Right lobe of liver (tissue), 6 donors: Measurements from ENCODE around the gene AVL9. TPM values are rescaled to one million over a fixed set of nuclear protein-coding genes. Genes with fewer than 3 reads are reported as not detected.

ENCODE experiments used
- ATAC-seq, 4 donors: fragments of 200-7000 bp; cut with Tn5 transposase; one replicate each; pipeline ENCODE4 v1.9.1; 2020; ENCODE audit warnings: mild to moderate bottlenecking in 4 of 4, moderate library complexity in 4 of 4
- DNase-seq, 3 donors: peaks; one replicate each; pipeline ENCODE4 v3.0.0-alpha.2; 2020
- H3K27ac ChIP-seq, 3 donors: fragments of 200-600 bp; one replicate each; pipeline ENCODE4 v1.8.0; 2022
- H3K27me3 ChIP-seq, 2 donors: fragments of 200-600 bp; one replicate each; pipeline ENCODE4 v1.8.0; 2022
- H3K36me3 ChIP-seq, 4 donors: fragments of 200-600 bp; sonication (generic) in 1 of 4; one replicate each; pipeline versions ENCODE4 v1.5.1 to v1.8.0; 2017 to 2022; ENCODE audit warnings: control low read depth in 1 of 4
- H3K4me1 ChIP-seq, 4 donors: fragments of 200-600 bp; sonication (generic) in 1 of 4; one replicate each; pipeline versions ENCODE4 v1.5.1 to v1.8.0; 2017 to 2022; ENCODE audit warnings: control low read depth in 1 of 4
- H3K4me3 ChIP-seq, 3 donors: fragments of 200-600 bp; one replicate each; pipeline ENCODE4 v1.8.0; 2022
- H3K9me3 ChIP-seq, 4 donors: fragments of 200-600 bp; sonication (generic) in 1 of 4; one replicate each; pipeline versions ENCODE4 v1.5.1 to v1.8.0; 2017 to 2022; ENCODE audit warnings: control low read depth in 1 of 4
- CTCF ChIP-seq, 4 donors: fragments of 200-600 bp in 3 of 4; fragments of 450-650 bp in 1 of 4; IDR thresholded peaks; one replicate each; pipeline versions ENCODE4 v1.5.1 to v1.8.0; 2016 to 2022; ENCODE audit warnings: antibody characterized with exemption in 4 of 4, mild to moderate bottlenecking in 2 of 4
- POLR2A ChIP-seq: fragments of 450-650 bp; IDR thresholded peaks from one replicate; pipeline ENCODE4 v1.6.1; 2017; ENCODE audit warnings: antibody characterized with exemption, mild to moderate bottlenecking
- WGBS: methylation state at CpG from one replicate; pipeline ENCODE4 v1.1.6; 2018; ENCODE audit warnings: low coverage, low lambda C conversion rate; ENCODE audit not compliant: insufficient coverage; ENCODE audit errors: missing lambda C conversion rate; 5-methylcytosine and 5-hydroxymethylcytosine counted together
- intact Hi-C, 2 donors: fragments of 100-400 bp; cut with DNase I; formaldehyde crosslinking; loops; one replicate each; pipeline versions ENCODE4 v1.11.2 to v1.14.1; 2022
- total RNA-seq, 6 experiments: library from RNA; depleted of rRNA in 2 of 6; stranded (reverse); fragments of >200 nt in 2 of 6; fragmentation: NEBNext Ultra II Directional in 3 of 6; extraction: Animal tissue kit (Norgen Biotek cat#: 25700) in 3 of 6; gene quantifications; one replicate each; pipeline versions ENCODE4 v1.1.0 to v1.2.4, GENCODE V29; 2016 to 2023
- donor health status: DM: no; HTN: yes; CAD: no.
- donor health status: DM: no; HTN: no; CAD: no.
- donor health status: DM: no; HTN: no; CAD: no.
- donor health status: DM: no; HTN: yes; CAD: no.
- donor health status: DM: no; HTN: yes; CAD: no.

AVL9 gene
- total RNA-seq, 6 experiments from 2014 or later: 12.5 to 22.9 (median 15.3) TPM

GRCh38 chr7:32586291-32587221 is 91.3 kb downstream of the AVL9 start:
- no peaks in the 10 kb centered on the region for H3K27me3 ChIP-seq
- no peaks in the 10 kb centered on the region for H3K4me1 ChIP-seq
- H3K27ac ChIP-seq: peak overlapping the region; percentile 10 to 63 (median 32)
- ATAC-seq (peak; percentile 46 to 68 (median 58)), DNase-seq (peak in 1 of 3 donors; percentile 27)
- H3K4me3 ChIP-seq: no peak overlapping the region
- TF ChIP-seq POLR2A: no peak
- no peak for TF ChIP-seq CTCF (IDR thresholded peaks at IDR 0.05)
- H3K36me3 ChIP-seq: peaks cover 0 to 39% (median 9%) of the 10 kb centered on the region in 4 donors
- intact Hi-C loops: no loop called here
- H3K9me3 ChIP-seq: no peaks in the 10 kb centered on the region
- 51% methylated on average over 5 of the region's 5 CpGs for WGBS

DNA sequence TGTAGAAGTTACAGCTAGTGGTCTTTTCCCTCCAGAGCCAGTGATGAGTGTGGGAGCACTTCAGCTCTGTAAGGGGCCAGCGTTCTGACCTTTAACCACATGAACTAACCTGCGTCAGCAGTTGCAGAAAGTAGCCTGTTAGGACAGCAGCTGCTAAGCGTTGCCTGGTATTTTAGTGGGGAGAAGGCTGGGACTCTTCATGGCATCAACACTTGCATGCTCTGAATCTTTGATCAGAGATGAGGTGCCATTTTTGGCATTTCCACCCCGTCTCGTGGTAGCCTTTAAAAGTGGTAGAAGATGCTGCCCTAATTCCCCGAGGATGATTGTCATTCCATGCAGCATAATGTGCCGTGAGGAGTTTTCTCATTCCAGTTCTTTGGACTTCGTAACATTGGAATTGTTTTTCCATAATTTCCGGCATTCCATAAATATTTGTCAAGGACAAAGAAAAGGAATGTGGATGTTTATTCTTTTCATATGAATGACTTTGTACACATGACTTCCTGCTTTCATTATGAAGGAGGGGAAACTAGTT is 92.2 kb downstream of the AVL9 start:
- WGBS: 59% methylated on average over 9 of the region's 9 CpGs
- no peak overlapping the region for H3K4me3 ChIP-seq
- peak in 3 of 4 donors; percentile 36 to 54 (median 53) for ATAC-seq
- intact Hi-C loops: no loop called here
- peaks cover 0 to 30% (median 9%) of the 10 kb centered on the region in 4 donors for H3K36me3 ChIP-seq
- no peaks in the 10 kb centered on the region for H3K27me3 ChIP-seq
- H3K27ac ChIP-seq: peak overlapping the region in 2 of 3 donors; percentile 4 to 63
- no peaks in the 10 kb centered on the region for H3K4me1 ChIP-seq
- H3K9me3 ChIP-seq: no peaks in the 10 kb centered on the region
- TF ChIP-seq CTCF (IDR thresholded peaks at IDR 0.05) (no peak), POLR2A (no peak)
- no peak for DNase-seq

- intact Hi-C loops: no loop called here
- no peak overlapping the region for H3K4me3 ChIP-seq
- H3K9me3 ChIP-seq: no peaks in the 10 kb centered on the region
- ATAC-seq (peak; percentile 19 to 29 (median 27)), DNase-seq (no peak)
- TF ChIP-seq POLR2A (no peak), CTCF (IDR thresholded peaks at IDR 0.05) (no peak)
- no peaks in the 10 kb centered on the region for H3K27me3 ChIP-seq
- H3K4me1 ChIP-seq: no peaks in the 10 kb centered on the region
- peaks cover 0 to 18% (median 6%) of the 10 kb centered on the region in 4 donors for H3K36me3 ChIP-seq
- WGBS: 44% methylated on average over 2 of the region's 2 CpGs
- H3K27ac ChIP-seq: no peak overlapping the region
Observed at GRCh38 chr7:32588657-32589056, 93.4 kb downstream of the AVL9 start.

DNA sequence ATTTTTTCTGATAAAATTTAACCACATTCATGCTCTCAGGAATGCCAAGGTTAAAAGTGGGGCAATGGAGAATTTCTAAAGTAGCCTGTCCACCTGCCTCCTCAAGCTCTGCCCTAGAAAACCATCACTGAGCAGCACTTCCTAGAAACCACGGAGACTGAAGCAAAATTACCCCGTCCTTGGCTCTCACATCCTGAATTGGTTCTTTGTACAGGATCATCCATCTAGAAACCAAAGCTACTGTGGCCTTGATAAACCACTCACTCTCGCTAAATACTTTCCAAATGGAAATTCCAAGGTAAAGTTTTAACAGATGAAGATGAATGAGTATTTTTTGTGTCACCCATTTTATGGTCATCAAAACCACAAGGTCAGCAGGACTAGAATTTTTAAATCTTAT is 96.6 kb downstream of the AVL9 start:
- H3K36me3 ChIP-seq: no peaks in the 10 kb centered on the region
- DNase-seq (no peak), ATAC-seq (no peak)
- H3K27ac ChIP-seq: no peak overlapping the region
- 67% methylated on average over 2 of the region's 3 CpGs for WGBS
- H3K9me3 ChIP-seq: no peaks in the 10 kb centered on the region
- no peak for TF ChIP-seq POLR2A
- TF ChIP-seq CTCF (IDR thresholded peaks at IDR 0.05): no peak
- no peaks in the 10 kb centered on the region for H3K27me3 ChIP-seq
- H3K4me3 ChIP-seq: no peak overlapping the region
- intact Hi-C loops: no loop called here
- H3K4me1 ChIP-seq: no peaks in the 10 kb centered on the region
